KMS-11 (cell line): ENCODE data around the gene ST3GAL2.
A peak's percentile ranks its signal among the peaks of the same experiment; 100 is the strongest.

Experiments used
- H2AFZ ChIP-seq: fragments of 200-600 bp; sonication (generic); 2 replicates; pipeline ENCODE4 v1.6.1; 2016; ENCODE audit warnings: antibody characterized with exemption, mixed run types, low read depth
- H3K27ac ChIP-seq: fragments of 200-600 bp; sonication (generic); 2 replicates; pipeline ENCODE4 v1.6.1; 2016; ENCODE audit warnings: mild to moderate bottlenecking, mixed run types
- H3K27me3 ChIP-seq: fragments of 200-600 bp; sonication (generic); 2 replicates; pipeline ENCODE4 v1.6.1; 2017; ENCODE audit warnings: mild to moderate bottlenecking, low read depth, mixed run types, moderate library complexity; ENCODE audit not compliant: insufficient read depth
- H3K36me3 ChIP-seq: fragments of 200-600 bp; sonication (generic); 2 replicates; pipeline ENCODE4 v1.6.1; 2017; ENCODE audit warnings: mild to moderate bottlenecking, mixed run types; ENCODE audit not compliant: insufficient read depth
- H3K4me1 ChIP-seq: fragments of 200-600 bp; sonication (generic); 2 replicates; pipeline ENCODE4 v1.6.1; 2016; ENCODE audit warnings: mild to moderate bottlenecking, low read depth, mixed run types; ENCODE audit not compliant: poor library complexity, severe bottlenecking
- H3K4me2 ChIP-seq: fragments of 200-600 bp; sonication (generic); 2 replicates; pipeline ENCODE4 v1.7.0; 2016; ENCODE audit warnings: mild to moderate bottlenecking, mixed run types
- H3K4me3 ChIP-seq: fragments of 200-600 bp; sonication (generic); IDR thresholded peaks from 2 replicates; pipeline ENCODE4 v1.6.1; 2017; ENCODE audit warnings: low read depth, low read length, mixed read lengths; ENCODE audit not compliant: insufficient read depth
- H3K79me2 ChIP-seq: fragments of 200-600 bp; sonication (generic); 2 replicates; pipeline ENCODE4 v1.6.1; 2016; ENCODE audit warnings: low read depth, mixed run types; ENCODE audit not compliant: insufficient read depth
- H3K9ac ChIP-seq: fragments of 200-600 bp; sonication (generic); 2 replicates; pipeline ENCODE4 v1.6.1; 2016; ENCODE audit warnings: mild to moderate bottlenecking, mixed run types
- H4K20me1 ChIP-seq: fragments of 200-600 bp; sonication (generic); 2 replicates; pipeline ENCODE4 v1.6.1; 2016; ENCODE audit warnings: mild to moderate bottlenecking, mixed run types; ENCODE audit not compliant: insufficient read depth
- TF ChIP-seq, protein P1 (sequence below): fragments of 200-600 bp; sonication (generic); conservative IDR thresholded peaks from 2 replicates; pipeline ENCODE4 v1.6.1; 2017; ENCODE audit warnings: low read depth, mild to moderate bottlenecking, antibody characterized with exemption, low read length, moderate library complexity, mixed read lengths

Gene ST3GAL2

DNA sequence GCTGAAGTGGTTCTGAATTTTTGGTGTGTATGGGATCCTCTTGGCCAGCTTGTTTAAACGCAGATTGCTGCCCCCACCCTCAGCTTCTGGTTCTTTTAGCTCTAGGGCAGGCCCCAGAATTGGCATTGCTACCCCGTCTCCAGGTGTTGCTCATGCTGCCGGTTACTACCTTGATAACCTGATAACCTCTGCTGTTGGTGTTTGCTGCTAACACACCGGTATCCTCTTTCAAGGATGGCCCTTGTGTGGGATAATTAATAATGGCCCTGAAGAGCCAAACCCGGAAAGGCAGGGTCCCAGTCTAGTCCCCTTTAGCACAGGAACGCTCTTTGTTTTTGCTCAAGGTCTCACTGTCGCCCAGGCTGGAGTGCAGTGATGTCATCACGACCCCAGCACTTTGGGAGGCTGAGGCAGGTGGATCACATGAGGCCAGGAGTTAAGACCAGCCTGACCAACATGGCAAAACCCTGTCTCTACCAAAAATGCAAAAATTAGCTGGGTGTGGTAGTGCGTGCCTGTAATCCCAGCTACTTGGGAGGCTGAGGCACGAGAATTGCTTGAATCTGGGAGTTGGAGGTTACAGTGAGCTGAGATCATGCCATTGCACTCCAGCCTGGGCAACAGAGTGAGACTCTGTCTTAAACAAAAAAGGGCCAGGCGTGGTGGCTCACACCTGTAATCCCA is 1.3 kb upstream of the ST3GAL2 start:
- H3K36me3 ChIP-seq: no peaks in the 10 kb centered on the region
- peaks cover 32% of the 10 kb centered on the region for H3K4me1 ChIP-seq
- H4K20me1 ChIP-seq: no peaks in the 10 kb centered on the region
- H3K27ac ChIP-seq: no peak overlapping the region
- TF ChIP-seq, protein P1, sequence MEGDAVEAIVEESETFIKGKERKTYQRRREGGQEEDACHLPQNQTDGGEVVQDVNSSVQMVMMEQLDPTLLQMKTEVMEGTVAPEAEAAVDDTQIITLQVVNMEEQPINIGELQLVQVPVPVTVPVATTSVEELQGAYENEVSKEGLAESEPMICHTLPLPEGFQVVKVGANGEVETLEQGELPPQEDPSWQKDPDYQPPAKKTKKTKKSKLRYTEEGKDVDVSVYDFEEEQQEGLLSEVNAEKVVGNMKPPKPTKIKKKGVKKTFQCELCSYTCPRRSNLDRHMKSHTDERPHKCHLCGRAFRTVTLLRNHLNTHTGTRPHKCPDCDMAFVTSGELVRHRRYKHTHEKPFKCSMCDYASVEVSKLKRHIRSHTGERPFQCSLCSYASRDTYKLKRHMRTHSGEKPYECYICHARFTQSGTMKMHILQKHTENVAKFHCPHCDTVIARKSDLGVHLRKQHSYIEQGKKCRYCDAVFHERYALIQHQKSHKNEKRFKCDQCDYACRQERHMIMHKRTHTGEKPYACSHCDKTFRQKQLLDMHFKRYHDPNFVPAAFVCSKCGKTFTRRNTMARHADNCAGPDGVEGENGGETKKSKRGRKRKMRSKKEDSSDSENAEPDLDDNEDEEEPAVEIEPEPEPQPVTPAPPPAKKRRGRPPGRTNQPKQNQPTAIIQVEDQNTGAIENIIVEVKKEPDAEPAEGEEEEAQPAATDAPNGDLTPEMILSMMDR: no peak
- H2AFZ ChIP-seq: peak overlapping the region; percentile 97; the same call in 1 of the 2 replicates
- H3K79me2 ChIP-seq: peaks cover 30% of the 10 kb centered on the region
- peak overlapping the region; percentile 82; the same call in 1 of the 2 replicates for H3K4me2 ChIP-seq
- H3K9ac ChIP-seq: no peak overlapping the region
- H3K4me3 ChIP-seq: no peak overlapping the region
- no peaks in the 10 kb centered on the region for H3K27me3 ChIP-seq

DNA sequence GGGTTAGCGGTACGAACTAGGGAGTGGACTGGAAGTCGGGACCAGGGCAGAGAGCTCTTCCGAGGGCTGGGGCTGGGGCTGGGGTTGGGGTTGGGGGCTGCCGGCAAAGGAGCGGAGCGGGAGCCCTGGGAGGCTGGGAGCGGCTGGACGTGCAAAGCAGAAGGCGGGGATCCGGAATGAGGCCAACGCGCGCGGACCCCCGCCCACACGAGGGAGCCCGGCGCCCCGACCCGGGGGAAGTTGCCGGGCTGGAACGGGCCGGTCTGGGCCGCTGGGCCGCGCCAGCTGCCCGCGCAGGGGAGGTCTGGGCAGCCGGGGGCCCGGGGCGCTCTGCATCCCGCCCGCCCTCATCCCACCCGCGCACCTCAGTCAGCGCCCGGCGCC is 323 bp downstream of the ST3GAL2 start:
- Histone ChIP-seq H3K27me3 (no peaks in the 10 kb centered on the region), H4K20me1 (no peaks in the 10 kb centered on the region), H2AFZ (no peak overlapping the region), H3K9ac (peak overlapping the region; percentile 56; the same call in 1 of the 2 replicates), H3K27ac (no peak overlapping the region), H3K4me1 (peaks cover 47% of the 10 kb centered on the region), H3K4me3 (no peak overlapping the region), H3K4me2 (peak overlapping the region; percentile 99), H3K79me2 (peaks cover 46% of the 10 kb centered on the region), H3K36me3 (no peaks in the 10 kb centered on the region; the same call in 1 of the 2 replicates)
- TF ChIP-seq, protein P1: no peak

DNA sequence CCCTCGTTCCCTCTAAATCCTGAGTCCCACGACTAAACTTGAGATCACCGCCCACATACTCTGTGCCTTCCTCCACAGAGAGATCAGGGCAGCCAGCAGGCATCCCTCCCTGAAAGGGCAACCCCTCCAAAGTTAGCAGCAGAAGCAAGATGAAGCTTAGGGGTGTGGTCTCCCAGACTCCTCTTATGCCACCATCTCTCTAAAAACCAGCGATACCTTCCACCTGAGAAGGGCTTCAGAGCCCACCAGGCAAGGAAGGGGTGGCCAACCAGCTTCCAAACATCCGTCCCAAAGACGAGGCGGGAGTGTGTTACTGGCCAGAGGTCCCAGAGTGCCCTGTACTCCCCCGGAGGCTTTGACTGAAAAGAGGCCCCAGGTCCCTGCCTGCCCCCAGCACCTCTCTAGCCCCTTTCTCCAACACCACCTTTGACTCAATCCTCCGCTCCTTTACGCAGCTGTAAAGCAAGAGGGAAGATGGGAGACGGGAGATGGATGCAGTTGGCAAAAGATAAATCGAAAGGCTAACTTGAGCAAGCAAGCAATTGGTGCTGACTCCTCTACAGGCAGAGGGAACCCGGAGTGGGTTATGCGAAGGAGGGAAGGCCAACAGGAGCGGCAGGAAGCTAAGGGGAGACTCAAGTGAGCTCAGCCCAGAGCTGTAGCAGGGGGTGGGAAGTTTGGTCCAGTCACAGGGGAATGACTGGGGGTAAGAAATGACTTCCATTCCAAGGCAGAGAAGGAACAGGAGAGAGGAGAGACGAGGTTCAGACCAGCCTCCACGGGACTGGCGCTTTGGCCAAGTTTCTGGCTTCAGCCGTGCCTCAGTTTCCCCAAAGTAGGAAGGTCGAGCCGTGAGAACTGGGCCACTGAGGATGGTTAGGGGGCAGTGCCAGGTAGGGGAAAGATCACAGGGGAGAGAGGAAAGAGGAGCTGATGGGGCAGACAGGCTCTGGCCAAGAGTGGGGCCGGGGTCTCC is 1.0 kb downstream of the ST3GAL2 start:
- H4K20me1 ChIP-seq: no peaks in the 10 kb centered on the region
- no peak overlapping the region for H3K4me3 ChIP-seq
- peaks cover 55% of the 10 kb centered on the region for H3K4me1 ChIP-seq
- H3K27ac ChIP-seq: peak overlapping the region; percentile 25; the same call in 1 of the 2 replicates
- TF ChIP-seq, protein P1: no peak
- H3K4me2 ChIP-seq: peak overlapping the region; percentile 99
- no peaks in the 10 kb centered on the region for H3K27me3 ChIP-seq
- H3K9ac ChIP-seq: peak overlapping the region; percentile 56; the same call in 1 of the 2 replicates
- peak overlapping the region; percentile 3; the same call in 1 of the 2 replicates for H2AFZ ChIP-seq
- H3K36me3 ChIP-seq: no peaks in the 10 kb centered on the region; the same call in 1 of the 2 replicates
- H3K79me2 ChIP-seq: peaks cover 53% of the 10 kb centered on the region

DNA sequence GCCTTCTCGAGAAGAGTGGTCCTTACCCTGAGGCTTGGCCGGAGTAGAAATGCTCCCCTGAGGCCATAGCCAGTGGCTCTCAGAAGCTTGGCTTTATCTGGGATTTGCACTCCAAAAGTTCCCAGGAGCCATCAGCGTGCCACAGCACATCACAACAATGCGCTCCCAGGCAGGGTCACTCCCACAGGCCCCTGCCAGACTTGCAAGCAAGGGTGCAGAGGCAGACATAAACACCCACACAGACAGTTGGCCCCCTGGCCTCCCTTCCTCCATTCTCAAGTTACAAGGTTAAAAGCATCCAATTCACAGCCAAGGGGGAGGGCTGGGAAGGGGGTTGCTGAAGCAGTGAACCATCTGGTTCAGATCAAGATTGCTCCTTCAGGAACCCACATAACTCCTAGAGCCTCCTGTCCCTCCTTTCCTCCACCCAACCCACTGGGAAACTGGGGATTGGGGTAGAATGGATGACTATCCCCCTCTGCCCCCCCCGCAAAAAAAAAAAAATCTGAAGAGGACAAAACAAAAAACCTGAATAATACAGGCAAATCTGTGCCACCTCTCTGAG is 1.8 kb downstream of the ST3GAL2 start:
- H3K27ac ChIP-seq: peak overlapping the region; percentile 25; the same call in 1 of the 2 replicates
- no peaks in the 10 kb centered on the region for H4K20me1 ChIP-seq
- peaks cover 62% of the 10 kb centered on the region for H3K4me1 ChIP-seq
- TF ChIP-seq, protein P1: no peak
- peak overlapping the region; percentile 99 for H3K4me2 ChIP-seq
- no peaks in the 10 kb centered on the region; the same call in 1 of the 2 replicates for H3K36me3 ChIP-seq
- no peak overlapping the region for H3K4me3 ChIP-seq
- H3K79me2 ChIP-seq: peaks cover 61% of the 10 kb centered on the region
- peak overlapping the region; percentile 56; the same call in 1 of the 2 replicates for H3K9ac ChIP-seq
- H2AFZ ChIP-seq: 0 out of 2 replicates have a peak overlapping the region, but pooled peaks have one; percentile 3
- no peaks in the 10 kb centered on the region for H3K27me3 ChIP-seq
